DOHH2 (cell line): ENCODE results near the gene SLC4A3.
"Not testable (repeated sequence)": the region's sequence is repeated elsewhere in the genome, so short reads cannot be mapped to it uniquely, and the experiment has no call there.

Experiments used
- H3F3A ChIP-seq: fragments of 200-600 bp; sonication (generic), shearing (Covaris generic); 2 replicates; pipeline ENCODE4 v1.6.0; 2016; ENCODE audit warnings: antibody characterized with exemption, mild to moderate bottlenecking; ENCODE audit not compliant: control insufficient read depth, insufficient read depth
- H3K27ac ChIP-seq: fragments of 200-600 bp; sonication (generic); 2 replicates; pipeline ENCODE4 v1.5.1; 2014; ENCODE audit warnings: low read depth, mild to moderate bottlenecking, low read length, moderate library complexity
- H3K27me3 ChIP-seq: fragments of 200-600 bp; sonication (generic); 2 replicates; pipeline ENCODE4 v1.6.1; 2014; ENCODE audit warnings: mild to moderate bottlenecking, low read length, mixed read lengths; ENCODE audit not compliant: control insufficient read depth
- H3K36me3 ChIP-seq: fragments of 200-600 bp; sonication (generic); 2 replicates; pipeline ENCODE4 v1.6.1; 2014; ENCODE audit warnings: mild to moderate bottlenecking, low read length, moderate library complexity, mixed read lengths; ENCODE audit not compliant: control insufficient read depth
- H3K4me1 ChIP-seq: fragments of 200-600 bp; sonication (generic); 2 replicates; pipeline ENCODE4 v1.6.1; 2014; ENCODE audit warnings: mild to moderate bottlenecking, low read length, mixed read lengths; ENCODE audit not compliant: control insufficient read depth
- H3K4me2 ChIP-seq: fragments of 200-600 bp; sonication (generic); 2 replicates; pipeline ENCODE4 v1.6.0; 2014; ENCODE audit warnings: mild to moderate bottlenecking, low read length, moderate library complexity
- H3K4me3 ChIP-seq: fragments of 200-600 bp; sonication (generic); 2 replicates; pipeline ENCODE4 v1.5.1; 2014; ENCODE audit warnings: mild to moderate bottlenecking, low read length, mixed read lengths
- H3K79me2 ChIP-seq: fragments of 200-600 bp; sonication (generic); 2 replicates; pipeline ENCODE4 v1.6.1; 2014; ENCODE audit warnings: mild to moderate bottlenecking, low read length, mixed read lengths; ENCODE audit not compliant: control insufficient read depth
- H3K9me2 ChIP-seq: fragments of 200-600 bp; sonication (generic); replicated peaks from 2 replicates; pipeline ENCODE4 v1.6.1; 2014; ENCODE audit warnings: mild to moderate bottlenecking, low read length, mixed read lengths; ENCODE audit not compliant: control insufficient read depth
- H3K9me3 ChIP-seq: fragments of 200-600 bp; sonication (generic); 2 replicates; pipeline ENCODE4 v1.6.1; 2014; ENCODE audit warnings: antibody characterized with exemption, low read length, mixed read lengths; ENCODE audit not compliant: control insufficient read depth, insufficient read depth
- H4K20me1 ChIP-seq: fragments of 200-600 bp; sonication (generic); 2 replicates; pipeline ENCODE4 v1.6.0; 2014; ENCODE audit warnings: low read depth, mild to moderate bottlenecking, antibody characterized with exemption, low read length, moderate library complexity; ENCODE audit not compliant: control insufficient read depth, insufficient read depth
- CTCF ChIP-seq: fragments of 200-600 bp; sonication (generic); IDR thresholded peaks from one replicate; pipeline ENCODE4 v1.5.1; 2014; ENCODE audit warnings: antibody characterized with exemption, mild to moderate bottlenecking, low read depth, low read length; ENCODE audit not compliant: poor library complexity, severe bottlenecking
- EZH2phosphoT487 ChIP-seq: fragments of 200-600 bp; sonication (generic); IDR thresholded peaks from 2 replicates; pipeline ENCODE4 v1.6.1; 2017; ENCODE audit warnings: borderline replicate concordance, mild to moderate bottlenecking, antibody characterized with exemption, low read length, moderate library complexity, mixed read lengths

The SLC4A3 gene

DNA sequence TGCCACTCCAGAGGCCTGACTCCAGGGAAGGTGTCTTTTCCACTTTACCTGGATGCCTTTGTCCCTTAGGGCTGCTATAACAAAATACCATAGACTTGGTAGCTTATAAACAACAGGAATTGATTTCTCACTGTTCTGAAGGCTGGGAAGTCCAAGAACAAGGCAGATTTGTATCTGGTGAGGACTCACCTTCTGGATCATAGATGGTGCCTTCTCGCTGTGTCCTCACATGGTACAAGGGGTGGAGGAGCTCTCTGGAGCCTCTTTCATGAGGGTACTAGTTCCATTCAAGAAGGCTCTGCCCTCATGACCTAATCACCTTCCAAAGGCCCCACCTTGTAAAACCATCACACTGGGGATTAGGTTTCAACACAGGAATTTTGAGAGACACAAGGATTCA is 52.1 kb downstream of the SLC4A3 start:
- TF ChIP-seq CTCF = no peak
- TF ChIP-seq EZH2phosphoT487 = no peak
- H3K27ac ChIP-seq = no peak overlapping the region
- H3F3A ChIP-seq = no peaks in the 10 kb centered on the region
- H3K4me1 ChIP-seq = no peaks in the 10 kb centered on the region
- H3K4me3 ChIP-seq = no peak overlapping the region
- H3K4me2 ChIP-seq = no peak overlapping the region
- no peaks in the 10 kb centered on the region for H3K9me2 ChIP-seq
- no peaks in the 10 kb centered on the region for H3K36me3 ChIP-seq
- H4K20me1 ChIP-seq = no peaks in the 10 kb centered on the region
- H3K27me3 ChIP-seq = peaks cover 25% of the 10 kb centered on the region; the same call in 1 of the 2 replicates
- no peaks in the 10 kb centered on the region for H3K79me2 ChIP-seq
- no peaks in the 10 kb centered on the region; the same call in 1 of the 2 replicates for H3K9me3 ChIP-seq

- H3K4me3 ChIP-seq = no peak overlapping the region
- no peaks in the 10 kb centered on the region for H3K79me2 ChIP-seq
- H3K9me2 ChIP-seq = no peaks in the 10 kb centered on the region
- no peaks in the 10 kb centered on the region for H3K36me3 ChIP-seq
- peaks cover 12% of the 10 kb centered on the region for H3K4me1 ChIP-seq
- H4K20me1 ChIP-seq = no peaks in the 10 kb centered on the region
- H3F3A ChIP-seq = no peaks in the 10 kb centered on the region
- no peak overlapping the region for H3K4me2 ChIP-seq
- H3K9me3 ChIP-seq = no peaks in the 10 kb centered on the region; the same call in 1 of the 2 replicates
- TF ChIP-seq EZH2phosphoT487 (no peak), CTCF (no peak)
- H3K27ac ChIP-seq = no peak overlapping the region
- peaks cover 11% of the 10 kb centered on the region; the same call in 1 of the 2 replicates for H3K27me3 ChIP-seq
Observed at GRCh38 chr2:219680958-219681693, 53.7 kb downstream of the SLC4A3 start.

DNA sequence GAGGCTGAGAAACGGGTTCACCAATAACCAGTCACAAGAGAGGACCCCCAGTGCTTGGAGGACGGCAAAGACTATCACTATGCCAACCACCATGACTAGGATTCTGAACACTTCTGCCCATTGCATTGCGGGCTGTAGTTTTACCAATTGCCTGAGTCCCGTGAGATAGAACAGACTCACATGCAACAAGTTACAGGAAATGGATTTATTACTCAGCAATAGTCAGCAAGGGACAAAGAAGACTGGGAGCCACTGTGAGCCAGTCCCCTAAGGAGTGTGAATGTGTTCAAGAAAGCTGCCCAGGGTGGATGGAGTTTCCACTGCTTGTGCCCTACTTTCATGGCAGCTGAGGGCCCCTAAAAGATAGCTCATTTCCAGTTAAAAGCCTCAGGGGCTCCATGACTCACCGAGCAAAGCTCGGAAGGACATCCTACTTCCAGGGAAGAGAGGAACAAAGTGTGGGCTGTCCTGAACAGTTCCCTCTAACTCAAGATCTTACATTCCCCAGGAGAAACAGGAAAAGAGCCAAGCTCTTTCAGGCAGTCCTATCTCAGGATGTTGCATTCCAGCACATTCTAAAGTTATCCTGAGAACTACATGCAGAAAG is 54.4 kb downstream of the SLC4A3 start:
- Histone ChIP-seq H3K4me2 (no peak overlapping the region), H3K79me2 (no peaks in the 10 kb centered on the region), H3K4me1 (peaks cover 15% of the 10 kb centered on the region), H3K36me3 (no peaks in the 10 kb centered on the region), H3K27me3 (peaks cover 11% of the 10 kb centered on the region; the same call in 1 of the 2 replicates), H3K9me3 (no peaks in the 10 kb centered on the region; the same call in 1 of the 2 replicates), H3K27ac (no peak overlapping the region), H3F3A (no peaks in the 10 kb centered on the region), H4K20me1 (no peaks in the 10 kb centered on the region), H3K9me2 (no peaks in the 10 kb centered on the region), H3K4me3 (no peak overlapping the region)
- no peak for TF ChIP-seq CTCF
- no peak for TF ChIP-seq EZH2phosphoT487

GRCh38 chr2:219683474-219683873 is 56.0 kb downstream of the SLC4A3 start:
- Histone ChIP-seq H3K4me1 (peaks cover 20% of the 10 kb centered on the region), H3K27me3 (peaks cover 11% of the 10 kb centered on the region; the same call in 1 of the 2 replicates)
- H3K79me2 ChIP-seq, H3K9me2 ChIP-seq, H3K4me2 ChIP-seq, H3K27ac ChIP-seq, H3F3A ChIP-seq, H3K4me3 ChIP-seq, H3K9me3 ChIP-seq, H3K36me3 ChIP-seq, H4K20me1 ChIP-seq: not testable (repeated sequence)
